Gastroesophageal sphincter (tissue), 4 donors: ENCODE measurements around the gene ABCC6. TPM values are rescaled to one million over a fixed set of nuclear protein-coding genes. Genes with fewer than 3 reads are reported as not detected.
"Not testable (repeated sequence)": the region's sequence is repeated elsewhere in the genome, so short reads cannot be mapped to it uniquely, and the experiment has no call there.

Experiments used
- ATAC-seq: fragments of 150-250 bp; one replicate; pipeline ENCODE4 v1.9.1; 2016; ENCODE audit warnings: mild to moderate bottlenecking, moderate library complexity
- H3K27ac ChIP-seq, 4 donors: fragments of 200-600 bp; sonication (generic) in 3 of 4; 1 replicate in 3 of 4; 2 replicates in 1 of 4; pipeline ENCODE4 v1.5.1; 2016 to 2019
- H3K27me3 ChIP-seq: fragments of 200-600 bp; sonication (generic); one replicate; pipeline ENCODE4 v1.5.1; 2019
- H3K36me3 ChIP-seq, 2 donors: fragments of 200-600 bp; sonication (generic); one replicate each; pipeline ENCODE4 v1.5.1; 2019; ENCODE audit warnings: control low read depth in 1 of 2
- H3K4me1 ChIP-seq, 3 donors: fragments of 200-600 bp; sonication (generic); 1 replicate in 2 of 3; 2 replicates in 1 of 3; pipeline ENCODE4 v1.5.1; 2016 to 2019; ENCODE audit warnings: control low read depth in 2 of 3
- H3K4me3 ChIP-seq, 2 donors: fragments of 200-600 bp; sonication (generic); one replicate each; pipeline ENCODE4 v1.5.1; 2019; ENCODE audit warnings: mild to moderate bottlenecking in 1 of 2, moderate library complexity in 1 of 2
- H3K9me3 ChIP-seq, 3 donors: fragments of 200-600 bp; sonication (generic); one replicate each; pipeline ENCODE4 v1.5.1; 2017 to 2019; ENCODE audit warnings: control low read depth in 2 of 3
- CTCF ChIP-seq, 4 experiments: fragments of 200-600 bp in 2 of 4; fragments of 450-650 bp in 2 of 4; sonication (generic) in 1 of 4; IDR thresholded peaks; one replicate each; pipeline ENCODE4 v1.5.1; 2017 to 2019; ENCODE audit warnings: antibody characterized with exemption in 4 of 4, mild to moderate bottlenecking in 2 of 4, moderate library complexity in 2 of 4
- EP300 ChIP-seq: sonication (generic); formaldehyde crosslinking; IDR thresholded peaks from one replicate; pipeline ENCODE4 v1.6.1; 2017; ENCODE audit warnings: antibody characterized with exemption, mild to moderate bottlenecking
- POLR2A ChIP-seq, 2 donors: fragments of 450-650 bp; IDR thresholded peaks; one replicate each; pipeline ENCODE4 v1.6.1; 2017; ENCODE audit warnings: antibody characterized with exemption in 2 of 2, mild to moderate bottlenecking in 2 of 2, moderate library complexity in 1 of 2
- POLR2AphosphoS5 ChIP-seq: sonication (generic); formaldehyde crosslinking; IDR thresholded peaks from one replicate; pipeline ENCODE4 v1.6.1; 2017; ENCODE audit warnings: antibody characterized with exemption
- WGBS, 2 donors: methylation state at CpG; one replicate each; pipeline ENCODE4 v1.1.5; 2018; ENCODE audit warnings: low coverage in 1 of 2; 5-methylcytosine and 5-hydroxymethylcytosine counted together
- total RNA-seq, 4 donors: library from RNA; depleted of rRNA; stranded (reverse); fragments of >200 nt; gene quantifications; one replicate each; pipeline ENCODE4 v1.1.0, GENCODE V29; 2016

Gene ABCC6
- total RNA-seq, 4 donors from 2014 or later: 0.93 to 1.0 (median 0.94) TPM

GRCh38 chr16:16197966-16198365, 25.3 kb downstream of the ABCC6 start:
- Histone ChIP-seq H3K36me3 (no peaks in the 10 kb centered on the region), H3K9me3 (no peaks in the 10 kb centered on the region), H3K27ac (no peak overlapping the region), H3K4me1 (no peaks in the 10 kb centered on the region), H3K4me3 (no peak overlapping the region), H3K27me3 (no peaks in the 10 kb centered on the region)
- no peak for ATAC-seq
- no peak for TF ChIP-seq EP300
- TF ChIP-seq CTCF (IDR thresholded peaks at IDR 0.05): no peak
- TF ChIP-seq POLR2AphosphoS5: no peak
- no peak for TF ChIP-seq POLR2A (IDR thresholded peaks at IDR 0.05)
- 100% methylated on average over 2 of the region's 17 CpGs; no CpG with 5 or more reads in 1 of the 2 donors for WGBS, 2 donors

GRCh38 chr16:16197331-16197730, 26.0 kb downstream of the ABCC6 start:
- Histone ChIP-seq H3K36me3 (no peaks in the 10 kb centered on the region), H3K27ac (no peak overlapping the region), H3K27me3 (no peaks in the 10 kb centered on the region), H3K4me1 (peaks cover 0 to under 1% (median 0%) of the 10 kb centered on the region in 3 donors), H3K9me3 (no peaks in the 10 kb centered on the region), H3K4me3 (no peak overlapping the region)
- WGBS, 2 donors: 41 to 44% methylated on average over 2 to 3 of the region's 3 CpGs
- TF ChIP-seq POLR2AphosphoS5: no peak
- TF ChIP-seq EP300: no peak
- no peak for TF ChIP-seq CTCF (IDR thresholded peaks at IDR 0.05)
- no peak for TF ChIP-seq POLR2A (IDR thresholded peaks at IDR 0.05)
- ATAC-seq: no peak

- Histone ChIP-seq H3K36me3 (no peaks in the 10 kb centered on the region), H3K27me3 (no peaks in the 10 kb centered on the region), H3K27ac (no peak overlapping the region), H3K9me3 (no peaks in the 10 kb centered on the region), H3K4me3 (no peak overlapping the region), H3K4me1 (peaks cover 0 to 12% (median 0%) of the 10 kb centered on the region in 3 donors)
- WGBS, 2 donors: 57 to 86% methylated on average over 1 to 3 of the region's 3 CpGs
- no peak for ATAC-seq
- TF ChIP-seq POLR2AphosphoS5 (no peak), EP300 (no peak), CTCF (IDR thresholded peaks at IDR 0.05) (no peak), POLR2A (IDR thresholded peaks at IDR 0.05) (no peak)
Observed at GRCh38 chr16:16196099-16196498, 27.2 kb downstream of the ABCC6 start.

GRCh38 chr16:16191493-16192167, 31.7 kb downstream of the ABCC6 start:
- no peaks in the 10 kb centered on the region for H3K9me3 ChIP-seq
- no peak for TF ChIP-seq POLR2A (IDR thresholded peaks at IDR 0.05)
- no peak for TF ChIP-seq POLR2AphosphoS5
- TF ChIP-seq EP300: no peak
- TF ChIP-seq CTCF (IDR thresholded peaks at IDR 0.05): no peak
- 49 to 50% methylated on average over 2 to 8 of the region's 8 CpGs for WGBS, 2 donors
- no peak for ATAC-seq
- peak overlapping the region in 1 of 4 donors; percentile 21 for H3K27ac ChIP-seq
- H3K27me3 ChIP-seq: no peaks in the 10 kb centered on the region
- peaks cover 0 to 12% (median 0%) of the 10 kb centered on the region in 3 donors for H3K4me1 ChIP-seq
- no peak overlapping the region for H3K4me3 ChIP-seq
- H3K36me3 ChIP-seq: no peaks in the 10 kb centered on the region

- not testable (repeated sequence) for H3K4me3 ChIP-seq, H3K27ac ChIP-seq, H3K36me3 ChIP-seq, ATAC-seq, H3K27me3 ChIP-seq, H3K9me3 ChIP-seq
- WGBS, 2 donors: 88 to 91% methylated on average over 9 to 12 of the region's 12 CpGs
- peaks cover 0 to 12% (median 0%) of the 10 kb centered on the region in 3 donors for H3K4me1 ChIP-seq
Observed at GRCh38 chr16:16190966-16191365, 32.3 kb downstream of the ABCC6 start.
